HCT116 (cell line): Measurements from ENCODE around the gene GAGE12C. TPM values are rescaled to one million over a fixed set of nuclear protein-coding genes. Genes with fewer than 3 reads are reported as not detected.

ENCODE experiments used
- total RNA-seq: library from RNA; stranded (reverse); gene quantifications from one replicate; pipeline ENCODE4 v1.2.1, GENCODE V29; 2021; ENCODE audit not compliant: unreplicated experiment

The GAGE12C gene
- total RNA-seq, 1 experiment from 2014 or later, result not detected

Other genes with a start within 250 kb of the GAGE12C start
- gene GAGE10, start 228.5 kb upstream of the GAGE12C start, total RNA-seq, result not detected
- not detected for gene GAGE12J, start 210.1 kb upstream of the GAGE12C start, total RNA-seq
- gene GAGE13, start 200.6 kb upstream of the GAGE12C start, total RNA-seq, result not detected
- not detected for gene GAGE12D, start 9.6 kb downstream of the GAGE12C start, total RNA-seq
- gene GAGE12E, start 19.1 kb downstream of the GAGE12C start, total RNA-seq, result not detected
- gene GAGE12F, start 28.7 kb downstream of the GAGE12C start, total RNA-seq, result not detected
- gene GAGE12G, start 38.2 kb downstream of the GAGE12C start, total RNA-seq, result not detected
- gene GAGE12H, start 47.8 kb downstream of the GAGE12C start, total RNA-seq, result not detected
- gene GAGE2A, start 57.3 kb downstream of the GAGE12C start, total RNA-seq, result 0.52 TPM
- gene GAGE1, start 66.8 kb downstream of the GAGE12C start, total RNA-seq, result 0.17 TPM
- not detected for gene PAGE1, start 163.8 kb downstream of the GAGE12C start, total RNA-seq